HepG2 (cell line): ENCODE measurements around the gene COG8. TPM values are rescaled to one million over a fixed set of nuclear protein-coding genes. Genes with fewer than 3 reads are reported as not detected.

ENCODE experiments used
- EHMT2 ChIP-seq: fragments of 200-600 bp; sonication (generic); IDR thresholded peaks from 2 replicates; pipeline ENCODE4 v1.7.0; 2017; ENCODE audit warnings: antibody characterized with exemption, low read depth, low read length, borderline replicate concordance
- ELF3 ChIP-seq: IDR thresholded peaks from 2 replicates; pipeline ENCODE4 v1.6.1; 2016; ENCODE audit warnings: missing genetic modification reagents, missing compliant biosample characterization
- ERF ChIP-seq: IDR thresholded peaks from 2 replicates; pipeline ENCODE4 v1.6.1; 2018; ENCODE audit warnings: missing biosample characterization, missing genetic modification reagents
- GABPA ChIP-seq, 2 experiments: IDR thresholded peaks; 2 replicates each; pipeline ENCODE4 v1.6.1; 2011 to 2016; ENCODE audit warnings: low read depth in 2 of 2, low read length in 1 of 2, missing biosample characterization in 1 of 2, missing genetic modification characterization in 1 of 2
- HHEX ChIP-seq: IDR thresholded peaks from 2 replicates; pipeline ENCODE4 v1.6.1; 2016; ENCODE audit warnings: control low read depth
- KDM1A ChIP-seq: IDR thresholded peaks from 2 replicates; pipeline ENCODE4 v1.6.1; 2016; ENCODE audit warnings: missing compliant biosample characterization
- KLF9 ChIP-seq: IDR thresholded peaks from 2 replicates; pipeline ENCODE4 v1.6.1; 2016; ENCODE audit warnings: low read depth
- MZF1 ChIP-seq: sonication (generic); formaldehyde crosslinking; IDR thresholded peaks from 2 replicates; pipeline ENCODE4 v1.8.1; 2023; ENCODE audit warnings: mild to moderate bottlenecking, missing genetic modification reagents, borderline replicate concordance
- PLRG1 ChIP-seq: fragments of 450-650 bp; conservative IDR thresholded peaks from 2 replicates; pipeline ENCODE4 v1.6.1; 2016
- RAD21 ChIP-seq: fragments of 450-650 bp; formaldehyde crosslinking; IDR thresholded peaks from 2 replicates; pipeline ENCODE4 v1.5.0; 2020; ENCODE audit warnings: mild to moderate bottlenecking
- SALL1 ChIP-seq: sonication (generic); formaldehyde crosslinking; IDR thresholded peaks from 2 replicates; pipeline ENCODE4 v1.8.0; 2022; ENCODE audit warnings: mild to moderate bottlenecking, missing genetic modification reagents
- SATB2 ChIP-seq: sonication (generic); formaldehyde crosslinking; IDR thresholded peaks from 2 replicates; pipeline ENCODE4 v1.5.0; 2020; ENCODE audit warnings: missing genetic modification reagents
- SRF ChIP-seq: IDR thresholded peaks from 2 replicates; pipeline ENCODE4 v1.6.1; 2011; ENCODE audit warnings: mild to moderate bottlenecking, low read depth, low read length, moderate library complexity
- SYNCRIP ChIP-seq: fragments of 200-400 bp; formaldehyde crosslinking; IDR thresholded peaks from 2 replicates; pipeline ENCODE4 v1.6.1; 2018; ENCODE audit warnings: mild to moderate bottlenecking, low read depth, low read length; ENCODE audit not compliant: insufficient read depth
- THYN1 ChIP-seq: sonication (generic); formaldehyde crosslinking; IDR thresholded peaks from 2 replicates; pipeline ENCODE4 v1.8.1; 2023; ENCODE audit warnings: low read depth, mild to moderate bottlenecking, moderate library complexity, missing genetic modification reagents, borderline replicate concordance
- U2AF1 ChIP-seq: fragments of 200-400 bp; formaldehyde crosslinking; optimal IDR thresholded peaks from 2 replicates; pipeline ENCODE3; 2017; ENCODE audit warnings: mild to moderate bottlenecking, low read depth, low read length
- ZKSCAN1 ChIP-seq: fragments of 150-350 bp; IDR thresholded peaks from 2 replicates; pipeline ENCODE4 v1.6.1; 2014; ENCODE audit warnings: low read length
- ZNF124 ChIP-seq: sonication (generic); formaldehyde crosslinking; IDR thresholded peaks from 2 replicates; pipeline ENCODE4 v1.4.0; 2020; ENCODE audit warnings: missing genetic modification reagents
- ZNF143 ChIP-seq: sonication (generic); formaldehyde crosslinking; IDR thresholded peaks from 2 replicates; pipeline ENCODE4 v1.4.0; 2020; ENCODE audit warnings: missing genetic modification reagents
- ZNF205 ChIP-seq: IDR thresholded peaks from 2 replicates; pipeline ENCODE4 v1.6.1; 2018; ENCODE audit warnings: missing biosample characterization, missing genetic modification reagents
- ZNF232 ChIP-seq: sonication (generic); formaldehyde crosslinking; IDR thresholded peaks from 2 replicates; pipeline ENCODE4 v1.4.0; 2020; ENCODE audit warnings: missing genetic modification reagents, borderline replicate concordance
- ZNF3 ChIP-seq: IDR thresholded peaks from 2 replicates; pipeline ENCODE4 v1.7.0; 2017; ENCODE audit warnings: inconsistent platforms
- ZNF556 ChIP-seq: sonication (generic); formaldehyde crosslinking; IDR thresholded peaks from 2 replicates; pipeline ENCODE4 v1.4.0; 2020; ENCODE audit warnings: mild to moderate bottlenecking, missing genetic modification reagents, borderline replicate concordance
- ZNF567 ChIP-seq: sonication (generic); formaldehyde crosslinking; IDR thresholded peaks from 2 replicates; pipeline ENCODE4 v1.8.1; 2023; ENCODE audit warnings: mild to moderate bottlenecking, missing genetic modification reagents, borderline replicate concordance
- ZNF605 ChIP-seq: sonication (generic); formaldehyde crosslinking; IDR thresholded peaks from 2 replicates; pipeline ENCODE4 v1.8.0; 2022; ENCODE audit warnings: mild to moderate bottlenecking, missing genetic modification reagents
- ZNF660 ChIP-seq: sonication (generic); formaldehyde crosslinking; IDR thresholded peaks from 2 replicates; pipeline ENCODE4 v1.5.1; 2020; ENCODE audit warnings: mild to moderate bottlenecking, low read depth, missing genetic modification reagents, borderline replicate concordance
- polyA plus RNA-seq, 8 experiments: library from polyadenylated mRNA; depleted of rRNA in 3 of 8; stranded (reverse) in 7 of 8; unstranded in 1 of 8; fragments of >200 nt; fragmentation: Illumina TruSeq in 4 of 8; extraction: Trizol in 4 of 8; gene quantifications; 2 replicates each; pipeline versions ENCODE4 v1.2.1 to v1.2.3, GENCODE V29; 2011 to 2016; ENCODE audit warnings: low read depth in 4 of 8, missing spikeins in 1 of 8, mixed read lengths in 1 of 8; ENCODE audit not compliant: insufficient read depth in 1 of 8
- total RNA-seq, 5 experiments: library from RNA; depleted of rRNA; stranded (reverse); fragments of >200 nt; fragmentation: Illumina TruSeq; extraction: Trizol; gene quantifications; 2 replicates each; pipeline ENCODE4 v1.2.3, GENCODE V29; 2016; ENCODE audit warnings: low read depth in 1 of 5
- TF ChIP-seq, protein P1 (sequence below): sonication (generic); formaldehyde crosslinking; IDR thresholded peaks from 2 replicates; pipeline ENCODE4 v1.4.0; 2020; ENCODE audit warnings: missing genetic modification reagents

Gene COG8
- total and polyA plus RNA-seq, 2 of the 13 experiments (the other 11 are each of a cell fraction or from before 2014, with no cell fraction given), result 45.5 to 52.1 TPM

DNA sequence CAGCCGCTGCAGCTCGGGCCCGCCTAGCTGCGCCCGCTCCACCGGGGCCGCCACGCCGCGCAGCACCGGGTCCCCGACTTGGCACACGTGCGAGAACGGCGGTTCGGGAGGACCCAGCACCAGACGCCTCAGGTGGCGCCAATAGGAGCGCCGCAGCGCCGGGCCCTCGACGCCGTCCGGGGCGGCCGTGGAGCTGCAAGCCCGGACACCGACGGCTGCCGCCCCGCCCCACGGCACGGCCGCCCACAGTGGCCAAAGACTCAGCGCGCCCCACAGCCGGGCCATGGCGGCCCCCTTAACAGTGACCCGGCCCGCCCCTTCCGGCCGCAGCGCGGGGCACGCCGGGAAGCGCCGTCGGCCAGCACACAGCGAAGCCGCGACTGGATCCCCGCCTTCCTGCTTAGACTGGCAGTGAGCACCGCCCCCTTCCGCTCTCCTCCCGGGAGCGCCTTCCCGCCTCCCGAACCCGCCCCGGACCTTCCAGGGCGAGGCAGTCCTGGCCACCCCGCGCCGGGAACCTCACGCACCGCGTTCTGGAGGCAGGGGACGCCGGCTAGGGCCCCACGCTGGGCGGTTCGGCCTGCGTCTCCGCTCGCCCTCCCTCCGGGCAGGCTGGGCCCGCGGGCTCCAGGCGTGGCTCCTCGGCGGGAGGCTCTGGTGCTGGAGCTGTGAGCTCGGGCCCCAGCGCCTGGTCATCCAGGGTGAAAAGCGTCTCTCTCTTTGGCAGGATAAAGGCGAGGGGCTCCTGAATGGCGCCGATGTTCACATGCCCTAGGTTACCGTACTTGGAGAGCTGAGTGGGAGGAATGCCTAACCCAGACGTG is 8.9 kb downstream of the COG8 start, which contains the start of gene PDF (continued):
- TF ChIP-seq KDM1A (CRISPR knock-in tag) (0 out of 2 replicates have a peak, but pooled peaks have one; percentile 56), ZNF605 (CRISPR knock-in tag) (peak; percentile 82; the same call in 1 of the 2 replicates), SRF (0 out of 2 replicates have a peak, but pooled peaks have one; percentile 15), ZNF3 (CRISPR knock-in tag) (no peak), ZNF232 (CRISPR knock-in tag) (peak; percentile 77; the same call in 1 of the 2 replicates), ELF3 (peak; percentile 95), ZNF205 (peak; percentile 80; the same call in 1 of the 2 replicates), KLF9 (CRISPR knock-in tag) (0 out of 2 replicates have a peak, but pooled peaks have one; percentile 64), PLRG1 (no peak), ZNF660 (CRISPR knock-in tag) (0 out of 2 replicates have a peak, but pooled peaks have one; percentile 60), HHEX (CRISPR knock-in tag) (no peak), THYN1 (CRISPR knock-in tag) (no peak), RAD21 (CRISPR knock-in tag) (no peak; the same call in none of the 2 replicates), SATB2 (0 out of 2 replicates have a peak, but pooled peaks have one; percentile 24), U2AF1 (peak; percentile 78), ZNF567 (peak; percentile 90; the same call in 1 of the 2 replicates), ERF (peak; percentile 98), ZNF143 (CRISPR knock-in tag) (peak; percentile 92), SYNCRIP (no peak), MZF1 (CRISPR knock-in tag) (no peak), EHMT2 (no peak), ZNF124 (CRISPR knock-in tag) (peak; percentile 80), ZNF556 (CRISPR knock-in tag) (no peak), ZKSCAN1 (no peak), SALL1 (CRISPR knock-in tag) (peak; percentile 82), GABPA (IDR thresholded peaks at IDR 0.05; ENCODE audit: low read depth, low read length) (peak; percentile 87), GABPA (CRISPR knock-in tag; IDR thresholded peaks at IDR 0.05; ENCODE audit: low read depth) (peak; percentile 88)
- TF ChIP-seq, protein P1, sequence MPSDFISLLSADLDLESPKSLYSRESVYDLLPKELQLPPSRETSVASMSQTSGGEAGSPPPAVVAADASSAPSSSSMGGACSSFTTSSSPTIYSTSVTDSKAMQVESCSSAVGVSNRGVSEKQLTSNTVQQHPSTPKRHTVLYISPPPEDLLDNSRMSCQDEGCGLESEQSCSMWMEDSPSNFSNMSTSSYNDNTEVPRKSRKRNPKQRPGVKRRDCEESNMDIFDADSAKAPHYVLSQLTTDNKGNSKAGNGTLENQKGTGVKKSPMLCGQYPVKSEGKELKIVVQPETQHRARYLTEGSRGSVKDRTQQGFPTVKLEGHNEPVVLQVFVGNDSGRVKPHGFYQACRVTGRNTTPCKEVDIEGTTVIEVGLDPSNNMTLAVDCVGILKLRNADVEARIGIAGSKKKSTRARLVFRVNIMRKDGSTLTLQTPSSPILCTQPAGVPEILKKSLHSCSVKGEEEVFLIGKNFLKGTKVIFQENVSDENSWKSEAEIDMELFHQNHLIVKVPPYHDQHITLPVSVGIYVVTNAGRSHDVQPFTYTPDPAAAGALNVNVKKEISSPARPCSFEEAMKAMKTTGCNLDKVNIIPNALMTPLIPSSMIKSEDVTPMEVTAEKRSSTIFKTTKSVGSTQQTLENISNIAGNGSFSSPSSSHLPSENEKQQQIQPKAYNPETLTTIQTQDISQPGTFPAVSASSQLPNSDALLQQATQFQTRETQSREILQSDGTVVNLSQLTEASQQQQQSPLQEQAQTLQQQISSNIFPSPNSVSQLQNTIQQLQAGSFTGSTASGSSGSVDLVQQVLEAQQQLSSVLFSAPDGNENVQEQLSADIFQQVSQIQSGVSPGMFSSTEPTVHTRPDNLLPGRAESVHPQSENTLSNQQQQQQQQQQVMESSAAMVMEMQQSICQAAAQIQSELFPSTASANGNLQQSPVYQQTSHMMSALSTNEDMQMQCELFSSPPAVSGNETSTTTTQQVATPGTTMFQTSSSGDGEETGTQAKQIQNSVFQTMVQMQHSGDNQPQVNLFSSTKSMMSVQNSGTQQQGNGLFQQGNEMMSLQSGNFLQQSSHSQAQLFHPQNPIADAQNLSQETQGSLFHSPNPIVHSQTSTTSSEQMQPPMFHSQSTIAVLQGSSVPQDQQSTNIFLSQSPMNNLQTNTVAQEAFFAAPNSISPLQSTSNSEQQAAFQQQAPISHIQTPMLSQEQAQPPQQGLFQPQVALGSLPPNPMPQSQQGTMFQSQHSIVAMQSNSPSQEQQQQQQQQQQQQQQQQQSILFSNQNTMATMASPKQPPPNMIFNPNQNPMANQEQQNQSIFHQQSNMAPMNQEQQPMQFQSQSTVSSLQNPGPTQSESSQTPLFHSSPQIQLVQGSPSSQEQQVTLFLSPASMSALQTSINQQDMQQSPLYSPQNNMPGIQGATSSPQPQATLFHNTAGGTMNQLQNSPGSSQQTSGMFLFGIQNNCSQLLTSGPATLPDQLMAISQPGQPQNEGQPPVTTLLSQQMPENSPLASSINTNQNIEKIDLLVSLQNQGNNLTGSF, result 0 out of 2 replicates have a peak, but pooled peaks have one; percentile 36
